GM12878 (cell line): ENCODE data around the gene SMPX. TPM values are rescaled to one million over a fixed set of nuclear protein-coding genes. Genes with fewer than 3 reads are reported as not detected.

Source experiments
- ATAC-seq: fragments of 200-7000 bp; cut with Tn5 transposase; 3 replicates; pipeline ENCODE4 v1.9.1; 2020; ENCODE audit warnings: mild to moderate bottlenecking, moderate library complexity
- BruUV-seq: library from RNA; stranded (reverse); fragments of 400-500 nt; replicated peaks from 2 replicates; lab custom pipeline; 2021; lab: Mats Ljungman, UMichigan
- CTCF ChIA-PET: fragments of 300-600 bp; sonication (Branson Sonifier 250); formaldehyde crosslinking; extraction: SDS; loops from one replicate; lab custom pipeline; 2021; ENCODE audit warnings: inconsistent platforms; lab: Yijun Ruan, JAX
- POLR2A ChIA-PET: fragments of 350-600 bp; formaldehyde crosslinking; extraction: SDS; loops from one replicate; lab custom pipeline; 2021; ENCODE audit warnings: inconsistent platforms; lab: Charles Lee
- RAD21 ChIA-PET: fragments of 300-600 bp; sonication (Branson Sonifier 250); formaldehyde crosslinking; loops from one replicate; lab custom pipeline; 2023; ENCODE audit warnings: antibody characterized with exemption; ENCODE audit not compliant: unreplicated experiment; lab: Charles Lee
- SMC1A ChIA-PET: fragments of 300-600 bp; sonication (Branson Sonifier 250); formaldehyde crosslinking; loops from one replicate; lab custom pipeline; 2023; ENCODE audit not compliant: unreplicated experiment, uncharacterized antibody; lab: Charles Lee
- DNase-seq: peaks from one replicate; pipeline ENCODE4 v3.0.0-alpha.2; 2011; ENCODE audit warnings: low read depth, low spot score
- FAIRE-seq: peaks from 3 replicates; lab custom pipeline; 2011; peaks lifted over from hg19 to GRCh38; lab: Jason Lieb, UNC
- H2AFZ ChIP-seq: 2 replicates; pipeline ENCODE4 v1.6.0; 2011; ENCODE audit warnings: low read depth, low read length, control low read depth; ENCODE audit not compliant: control insufficient read depth
- H3K27ac ChIP-seq: 2 replicates; pipeline ENCODE4 v1.5.1; 2011; ENCODE audit warnings: control low read depth; ENCODE audit not compliant: control insufficient read depth, insufficient read depth
- H3K27me3 ChIP-seq, 2 experiments: replicated peaks in 1 of 2; 2 replicates each; pipeline versions ENCODE4 v1.6.0 to v1.6.1; 2011; ENCODE audit warnings: low read length in 1 of 2; ENCODE audit not compliant: control insufficient read depth in 2 of 2, insufficient read depth in 2 of 2
- H3K36me3 ChIP-seq, 2 experiments: 2 replicates each; pipeline ENCODE4 v1.5.1; 2011; ENCODE audit warnings: low read length in 1 of 2; ENCODE audit not compliant: control insufficient read depth in 2 of 2, insufficient read depth in 2 of 2
- H3K4me1 ChIP-seq: 2 replicates; pipeline ENCODE4 v1.6.1; 2011; ENCODE audit warnings: mild to moderate bottlenecking, low read length, moderate library complexity, mixed read lengths; ENCODE audit not compliant: control insufficient read depth, insufficient read depth
- H3K4me2 ChIP-seq: 2 replicates; pipeline ENCODE4 v1.6.0; 2011; ENCODE audit warnings: control low read depth; ENCODE audit not compliant: control insufficient read depth, insufficient read depth
- H3K4me3 ChIP-seq: fragments of 200-600 bp; sonication (generic); 2 replicates; pipeline ENCODE4 v1.5.1; 2016
- H3K79me2 ChIP-seq: 2 replicates; pipeline ENCODE4 v1.6.0; 2011; ENCODE audit warnings: low read length; ENCODE audit not compliant: control insufficient read depth, insufficient read depth
- H3K9ac ChIP-seq: 2 replicates; pipeline ENCODE4 v1.8.0; 2011; ENCODE audit warnings: low read length, control low read depth, mixed read lengths; ENCODE audit not compliant: control insufficient read depth, insufficient read depth
- H3K9me3 ChIP-seq: replicated peaks from 3 replicates; pipeline ENCODE4 v1.5.1; 2011; ENCODE audit warnings: mild to moderate bottlenecking, low read length; ENCODE audit not compliant: control insufficient read depth, insufficient read depth
- H4K20me1 ChIP-seq: 2 replicates; pipeline ENCODE4 v1.6.0; 2011; ENCODE audit not compliant: control insufficient read depth, insufficient read depth
- BHLHE40 ChIP-seq, 2 experiments: fragments of 450-650 bp in 1 of 2; IDR thresholded peaks; 2 replicates each; pipeline ENCODE4 v1.6.1; 2011 to 2017; ENCODE audit warnings: low read depth in 2 of 2, borderline replicate concordance in 1 of 2, improper control_type of control experiment in 1 of 2, low read length in 1 of 2, mild to moderate bottlenecking in 1 of 2
- BRCA1 ChIP-seq: IDR thresholded peaks from 2 replicates; pipeline ENCODE4 v1.6.1; 2011; ENCODE audit warnings: low read depth, low read length, improper control_type of control experiment
- CBX5 ChIP-seq: sonication (generic); IDR thresholded peaks from 2 replicates; pipeline ENCODE4 v1.6.1; 2016; ENCODE audit warnings: low read depth, moderate library complexity, mild to moderate bottlenecking, inconsistent platforms
- EED ChIP-seq: sonication (generic); IDR thresholded peaks from 2 replicates; pipeline ENCODE4 v1.6.1; 2016; ENCODE audit warnings: antibody characterized with exemption, low read depth
- EGR1 ChIP-seq, 2 experiments: IDR thresholded peaks; 1 replicate in 1 of 2; 2 replicates in 1 of 2; pipeline ENCODE4 v1.6.1; 2011 to 2012; ENCODE audit warnings: low read depth in 2 of 2, low read length in 2 of 2, borderline replicate concordance in 1 of 2, mild to moderate bottlenecking in 1 of 2, moderate library complexity in 1 of 2
- EP300 ChIP-seq, 2 experiments: fragments of 150-350 bp in 1 of 2; IDR thresholded peaks; 2 replicates each; pipeline ENCODE4 v1.6.1; 2011 to 2012; ENCODE audit warnings: low read depth in 2 of 2, low read length in 2 of 2, borderline replicate concordance in 1 of 2, improper control_type of control experiment in 1 of 2, inconsistent platforms in 1 of 2; ENCODE audit not compliant: control insufficient read depth in 1 of 2
- ESRRA ChIP-seq: IDR thresholded peaks from 2 replicates; pipeline ENCODE4 v1.6.1; 2012; ENCODE audit warnings: mild to moderate bottlenecking, low read length, improper control_type of control experiment
- ETV6 ChIP-seq, 2 experiments: fragments of 450-650 bp in 1 of 2; IDR thresholded peaks in 1 of 2; conservative IDR thresholded peaks in 1 of 2; 2 replicates each; pipeline ENCODE4 v1.6.1; 2014; ENCODE audit warnings: antibody characterized with exemption in 1 of 2, borderline replicate concordance in 1 of 2, low read depth in 1 of 2, mild to moderate bottlenecking in 1 of 2, moderate library complexity in 1 of 2
- IKZF1 ChIP-seq: fragments of 450-650 bp; conservative IDR thresholded peaks from 2 replicates; pipeline ENCODE4 v1.6.1; 2017; ENCODE audit warnings: antibody characterized with exemption, mild to moderate bottlenecking
- KAT2A ChIP-seq: conservative IDR thresholded peaks from 2 replicates; pipeline ENCODE4 v1.6.1; 2011; ENCODE audit warnings: low read depth, low read length; ENCODE audit not compliant: control insufficient read depth
- MEF2A ChIP-seq: IDR thresholded peaks from 2 replicates; pipeline ENCODE4 v1.6.1; 2011; ENCODE audit warnings: low read depth, mild to moderate bottlenecking, low read length, moderate library complexity; ENCODE audit not compliant: insufficient read depth
- NFYA ChIP-seq: IDR thresholded peaks from 2 replicates; pipeline ENCODE4 v1.6.1; 2011; ENCODE audit warnings: low read depth, mild to moderate bottlenecking, low read length, improper control_type of control experiment, borderline replicate concordance
- NR2C2 ChIP-seq: IDR thresholded peaks from 2 replicates; pipeline ENCODE4 v1.6.1; 2011; ENCODE audit warnings: borderline replicate concordance, low read depth; ENCODE audit not compliant: control insufficient read depth, insufficient read length
- POLR2A ChIP-seq: IDR thresholded peaks from 2 replicates; pipeline ENCODE4 v1.6.1; 2011; ENCODE audit warnings: low read depth, mild to moderate bottlenecking, low read length
- SMARCA5 ChIP-seq: fragments of 450-650 bp; IDR thresholded peaks from 2 replicates; pipeline ENCODE4 v1.6.1; 2017; ENCODE audit warnings: mild to moderate bottlenecking
- ZNF274 ChIP-seq: IDR thresholded peaks from one replicate; pipeline ENCODE4 v1.8.0; 2011; ENCODE audit not compliant: insufficient read length, insufficient read depth
- WGBS: methylation state at CpG from one replicate; pipeline ENCODE4 v1.1.6; 2016; ENCODE audit warnings: low lambda C conversion rate; ENCODE audit not compliant: insufficient replicate concordance, insufficient coverage; ENCODE audit errors: missing lambda C conversion rate; 5-methylcytosine and 5-hydroxymethylcytosine counted together
- in situ Hi-C: fragments of 300-500 bp; cut with MboI; formaldehyde crosslinking; loops from 9 replicates; pipeline ENCODE4 v1.14.3; 2018; ENCODE audit warnings: mixed read lengths
- intact Hi-C: fragments of 100-400 bp; cut with micrococcal nuclease; formaldehyde crosslinking; loops from one replicate; pipeline ENCODE4 v1.14.2; 2022; ENCODE audit not compliant: unreplicated experiment
- polyA plus RNA-seq, 11 experiments: library from polyadenylated mRNA; depleted of rRNA in 4 of 11; unstranded in 6 of 11; stranded (reverse) in 5 of 11; fragments of >200 nt; fragmentation: Nextera tagmentation in 4 of 11; fragmentation: Illumina TruSeq in 1 of 11; extraction: Ambion mirVana in 4 of 11; extraction: Trizol in 1 of 11; gene quantifications; 1 replicate in 1 of 11; 2 replicates in 10 of 11; pipeline versions ENCODE4 v1.2.1 to v1.2.3, GENCODE V29; 2011 to 2016; ENCODE audit warnings: inconsistent platforms in 2 of 11, missing spikeins in 2 of 11, low read depth in 1 of 11
- total RNA-seq, 4 experiments: library from RNA; depleted of rRNA in 3 of 4; stranded (reverse); fragments of >200 nt in 3 of 4; fragmentation: Illumina TruSeq in 1 of 4; extraction: Trizol in 1 of 4; gene quantifications; 2 replicates each; pipeline versions ENCODE4 v1.2.1 to v1.2.3, GENCODE V29; 2013 to 2021

The SMPX gene
- total and polyA plus RNA-seq, 10 of the 15 experiments (the other 5 are each of a cell fraction or from before 2014, with no cell fraction given): 0.08 to 0.09 TPM; not detected in 8

DNA sequence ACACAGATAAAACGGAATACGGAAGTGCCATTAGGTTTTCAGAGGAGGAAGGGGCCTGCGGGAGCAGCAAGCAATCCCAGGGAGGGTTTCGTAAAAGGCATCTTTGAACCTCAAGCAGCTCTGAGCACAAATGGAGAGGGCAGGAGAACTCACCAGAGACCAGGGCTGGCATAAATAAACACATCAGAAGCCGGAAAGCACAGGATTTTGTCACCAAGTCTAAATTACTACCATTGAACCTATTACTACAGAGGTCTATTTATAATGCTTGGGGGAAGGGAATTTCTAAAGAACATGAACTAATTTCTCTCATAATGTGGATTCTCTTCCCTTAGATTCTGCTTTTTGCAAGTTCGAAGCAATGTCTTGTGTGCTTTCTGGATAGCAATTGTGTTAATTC, 41.9 kb upstream of the SMPX start:
- intact Hi-C loops: no loop called here
- Histone ChIP-seq H3K4me1 (no peaks in the 10 kb centered on the region), H3K79me2 (no peaks in the 10 kb centered on the region)
- 43% methylated on average over 6 of the region's 6 CpGs for WGBS
- SMC1A ChIA-PET: interaction anchor here (0.7 kb wide), 1 partner anchor 13 kb away, joined by 3 read pairs; no protein-coding TSS in a partner anchor
- no TSS peak for BruUV-seq
- no peak for FAIRE-seq
- TF ChIP-seq EP300 (IDR thresholded peaks at IDR 0.05; ENCODE audit: borderline replicate concordance in 1 of 2, control insufficient read depth in 1 of 2, low read depth in 2 of 2, low read length in 2 of 2) (no peak), ETV6 (conservative IDR thresholded peaks at IDR 0.05 in 1 of 2, IDR thresholded peaks at IDR 0.05 in 1 of 2; ENCODE audit: borderline replicate concordance in 1 of 2, low read depth in 1 of 2) (no peak), ESRRA (no peak), KAT2A (no peak), POLR2A (no peak)
- TF ChIP-seq, all 136 proteins: peak for 0
- ChIA-PET RAD21 (no interaction called here), POLR2A (no interaction called here), CTCF (interaction anchor here (0.6 kb wide), 1 partner anchor 248 kb away, joined by 3 read pairs; no protein-coding TSS in a partner anchor)
- H3K4me2 ChIP-seq: no peak overlapping the region
- no peaks in the 10 kb centered on the region for H3K9me3 ChIP-seq
- no peaks in the 10 kb centered on the region for H3K27me3 ChIP-seq
- H3K9ac ChIP-seq: no peak overlapping the region
- no peak overlapping the region for H3K4me3 ChIP-seq
- H2AFZ ChIP-seq: no peak overlapping the region
- in situ Hi-C loops: no loop called here
- no peak for DNase-seq
- H3K36me3 ChIP-seq: no peaks in the 10 kb centered on the region
- H4K20me1 ChIP-seq: no peaks in the 10 kb centered on the region
- no peak for ATAC-seq
- no peak overlapping the region for H3K27ac ChIP-seq

DNA sequence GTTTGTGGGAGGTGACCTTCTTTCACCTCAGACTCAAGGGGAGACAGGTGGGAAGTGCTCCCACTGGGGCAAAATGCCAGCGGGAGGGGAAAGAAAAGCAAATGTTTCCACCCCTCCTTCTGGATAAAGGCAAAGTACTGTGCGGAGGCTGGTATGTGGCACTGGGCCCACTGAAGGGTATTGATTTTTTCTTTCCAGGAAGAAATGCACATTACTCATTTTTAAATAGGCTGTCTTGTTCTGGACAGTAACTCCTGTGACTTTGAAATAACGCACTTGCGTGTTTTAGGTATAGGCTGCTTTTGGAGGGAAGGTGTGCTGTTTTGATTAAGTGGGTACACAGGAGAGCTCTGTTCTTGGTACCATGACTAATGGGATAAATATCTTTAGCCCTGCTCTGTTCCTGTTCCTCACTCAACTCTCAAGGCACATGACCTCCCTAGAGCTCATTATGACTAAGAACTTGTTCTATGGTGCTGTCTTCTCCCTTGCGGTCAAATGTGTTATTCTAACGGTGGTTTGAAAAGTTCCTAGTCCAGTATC, 40.8 kb upstream of the SMPX start:
- CTCF ChIA-PET: no interaction called here
- in situ Hi-C loops: no loop called here
- no peak for FAIRE-seq
- TF ChIP-seq BRCA1: no peak
- TF ChIP-seq EED: peak; percentile 61
- TF ChIP-seq NR2C2: no peak
- no peak for TF ChIP-seq NFYA
- TF ChIP-seq SMARCA5: no peak
- peak; percentile 59 for TF ChIP-seq IKZF1
- TF ChIP-seq BHLHE40 (IDR thresholded peaks at IDR 0.05; ENCODE audit: borderline replicate concordance in 1 of 2, low read depth in 2 of 2, low read length in 1 of 2): no peak
- TF ChIP-seq CBX5: no peak
- TF ChIP-seq EGR1 (IDR thresholded peaks at IDR 0.05; ENCODE audit: borderline replicate concordance in 1 of 2, low read depth in 2 of 2, low read length in 2 of 2): no peak
- no peak for TF ChIP-seq EP300 (IDR thresholded peaks at IDR 0.05; ENCODE audit: borderline replicate concordance in 1 of 2, control insufficient read depth in 1 of 2, low read depth in 2 of 2, low read length in 2 of 2)
- TF ChIP-seq MEF2A: no peak
- no peak for TF ChIP-seq ZNF274

More for the DNA sequence above, 40.8 kb upstream of the SMPX start:
- no peaks in the 10 kb centered on the region for H3K36me3 ChIP-seq
- no peak overlapping the region for H3K27ac ChIP-seq
- 36% methylated on average over 6 of the region's 6 CpGs for WGBS
- POLR2A ChIA-PET: no interaction called here
- intact Hi-C loops: no loop called here
- no TSS peak for BruUV-seq
- H3K4me3 ChIP-seq: no peak overlapping the region
- no peaks in the 10 kb centered on the region for H4K20me1 ChIP-seq
- no peaks in the 10 kb centered on the region for H3K4me1 ChIP-seq
- H3K9me3 ChIP-seq: no peaks in the 10 kb centered on the region
- DNase-seq (no peak), ATAC-seq (peak; percentile 60)
- no peak overlapping the region for H3K4me2 ChIP-seq
- no peaks in the 10 kb centered on the region for H3K27me3 ChIP-seq
- RAD21 ChIA-PET: no interaction called here
- H2AFZ ChIP-seq: no peak overlapping the region
- SMC1A ChIA-PET: interaction anchor here (0.7 to 1.1 kb wide), 2 partner anchors 14 to 18 kb away, joined by 3 read pairs; no protein-coding TSS in a partner anchor
- no peaks in the 10 kb centered on the region for H3K79me2 ChIP-seq
- H3K9ac ChIP-seq: no peak overlapping the region
